Dendritic cell treated with granulocyte-macrophage colony-stimulating factor and Interleukin-4, amounts not matched to agents 40 ng/mL and 50 ng/mL, for 4 days (primary cell): ENCODE results near the gene ENO2.
A peak's percentile ranks its signal among the peaks of the same experiment; 100 is the strongest.

ENCODE experiments used
- H3K27ac Mint-ChIP-seq: one replicate; pipeline ENCODE4 v1.8.0; 2022; ENCODE audit warnings: mild to moderate bottlenecking, mixed read lengths
- H3K27me3 Mint-ChIP-seq: one replicate; pipeline ENCODE4 v1.8.0; 2022; ENCODE audit warnings: mild to moderate bottlenecking, mixed read lengths
- H3K36me3 Mint-ChIP-seq: one replicate; pipeline ENCODE4 v1.8.0; 2022; ENCODE audit warnings: low read depth, mixed read lengths
- H3K4me1 Mint-ChIP-seq: one replicate; pipeline ENCODE4 v1.8.0; 2022; ENCODE audit warnings: low read depth, mixed read lengths
- H3K4me3 Mint-ChIP-seq: one replicate; pipeline ENCODE4 v1.8.0; 2022; ENCODE audit warnings: mild to moderate bottlenecking, moderate library complexity, mixed read lengths
- H3K9me3 Mint-ChIP-seq: one replicate; pipeline ENCODE4 v1.8.0; 2022; ENCODE audit warnings: mixed read lengths
- intact Hi-C: fragments of 100-400 bp; cut with micrococcal nuclease; formaldehyde crosslinking; loops from one replicate; pipeline ENCODE4 v1.15.0; 2022

Gene ENO2

GRCh38 chr12:6927379-6928021 lies 13.1 kb downstream of the ENO2 start, which contains the start of gene ATN1:
Gene ATN1 (plus strand): TSS chr12:6927959. CDS start chr12:6934002, 6,043 bp downstream.
- peaks cover 39% of the 10 kb centered on the region for H3K27me3 Mint-ChIP-seq
- H3K36me3 Mint-ChIP-seq: peaks cover 18% of the 10 kb centered on the region
- H3K27ac Mint-ChIP-seq: peak within 1 kb of the TSS; percentile 75
- intact Hi-C loops: no loop called here
- H3K4me3 Mint-ChIP-seq: peak within 1 kb of the TSS; percentile 89
- H3K9me3 Mint-ChIP-seq: no peaks in the 10 kb centered on the region
- H3K4me1 Mint-ChIP-seq: peaks cover 71% of the 10 kb centered on the region

GRCh38 chr12:6928022-6928702 lies 13.8 kb downstream of the ENO2 start:
- Mint-ChIP-seq H3K27me3 (peaks cover 39% of the 10 kb centered on the region), H3K27ac (peak overlapping the region; percentile 75)
- intact Hi-C loops: no loop called here

DNA sequence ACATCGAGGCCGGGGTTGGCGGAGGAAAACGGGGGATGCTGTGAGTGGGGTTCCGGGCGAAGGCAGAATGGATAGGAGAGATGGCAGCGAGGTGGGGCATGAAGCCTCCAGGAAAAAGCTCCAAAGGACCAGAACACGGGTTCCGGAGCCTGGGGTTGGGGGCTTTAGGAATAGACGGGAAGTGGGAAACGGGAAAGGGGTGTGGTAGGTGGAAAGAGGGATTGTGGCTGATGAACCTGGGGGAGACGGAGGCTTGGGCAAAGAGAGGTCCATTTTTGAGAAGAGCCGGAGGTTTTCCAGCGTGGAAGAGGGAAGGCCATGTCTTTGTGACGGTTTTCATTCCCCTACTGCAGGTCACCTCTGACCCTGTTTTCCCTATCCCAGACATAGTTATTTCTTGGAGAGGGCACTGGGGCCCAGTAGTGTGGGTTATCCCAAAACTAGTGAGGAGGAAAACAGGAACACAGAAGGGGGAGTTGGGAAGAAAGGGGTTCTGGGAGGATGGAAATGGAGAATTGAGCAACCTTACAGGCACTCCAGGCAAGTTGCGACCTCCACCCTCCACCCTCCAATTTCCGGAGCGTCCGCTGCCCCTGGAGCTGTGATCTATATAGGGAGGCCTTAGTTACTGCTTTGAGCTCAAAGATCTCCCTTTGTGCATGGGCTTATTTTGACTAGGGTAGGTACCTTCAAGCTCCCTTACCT lies 14.5 kb downstream of the ENO2 start:
- intact Hi-C loops: no loop called here

More at GRCh38 chr12:6928022-6928702, 13.8 kb downstream of the ENO2 start:
- Mint-ChIP-seq H3K9me3 (no peaks in the 10 kb centered on the region), H3K4me1 (peaks cover 65% of the 10 kb centered on the region), H3K4me3 (peak overlapping the region; percentile 89), H3K36me3 (peaks cover 18% of the 10 kb centered on the region)

GRCh38 chr12:6929466-6930452 lies 15.4 kb downstream of the ENO2 start:
- H3K4me1 Mint-ChIP-seq: peaks cover 61% of the 10 kb centered on the region
- peak overlapping the region; percentile 29 for H3K27ac Mint-ChIP-seq
- H3K36me3 Mint-ChIP-seq: peaks cover 31% of the 10 kb centered on the region
- H3K27me3 Mint-ChIP-seq: peaks cover 39% of the 10 kb centered on the region
- intact Hi-C loops: no loop called here
- peak overlapping the region; percentile 89 for H3K4me3 Mint-ChIP-seq
- no peaks in the 10 kb centered on the region for H3K9me3 Mint-ChIP-seq

More for the DNA sequence above, 14.5 kb downstream of the ENO2 start:
- Mint-ChIP-seq H3K4me1 (peaks cover 61% of the 10 kb centered on the region), H3K9me3 (no peaks in the 10 kb centered on the region), H3K36me3 (peaks cover 22% of the 10 kb centered on the region), H3K4me3 (peak overlapping the region; percentile 89), H3K27me3 (peaks cover 39% of the 10 kb centered on the region), H3K27ac (peak overlapping the region; percentile 75)

GRCh38 chr12:6932766-6933165 lies 18.4 kb downstream of the ENO2 start:
- Mint-ChIP-seq H3K9me3 (no peaks in the 10 kb centered on the region), H3K4me3 (no peak overlapping the region), H3K27ac (no peak overlapping the region), H3K27me3 (peaks cover 18% of the 10 kb centered on the region), H3K4me1 (peaks cover 59% of the 10 kb centered on the region), H3K36me3 (peaks cover 54% of the 10 kb centered on the region)
- intact Hi-C loops: no loop called here

GRCh38 chr12:6934110-6934509 lies 19.7 kb downstream of the ENO2 start:
- intact Hi-C loops: no loop called here
- Mint-ChIP-seq H3K4me1 (peaks cover 62% of the 10 kb centered on the region), H3K27me3 (peaks cover 12% of the 10 kb centered on the region), H3K4me3 (no peak overlapping the region), H3K27ac (peak overlapping the region; percentile 54), H3K9me3 (no peaks in the 10 kb centered on the region), H3K36me3 (peaks cover 50% of the 10 kb centered on the region)

- H3K27me3 Mint-ChIP-seq: peaks cover 2% of the 10 kb centered on the region
- H3K27ac Mint-ChIP-seq: peak overlapping the region; percentile 87
- intact Hi-C loops: loop anchor here (5.0 kb wide), 1 partner anchor 68 kb away; the partner anchor contains the start of gene TPI1
- H3K4me1 Mint-ChIP-seq: peaks cover 55% of the 10 kb centered on the region
- H3K9me3 Mint-ChIP-seq: no peaks in the 10 kb centered on the region
- H3K36me3 Mint-ChIP-seq: peaks cover 58% of the 10 kb centered on the region
- H3K4me3 Mint-ChIP-seq: no peak overlapping the region
These were observed 21.2 kb downstream of the ENO2 start for GRCh38 chr12:6935371-6936193.

GRCh38 chr12:6936194-6936635 lies 21.8 kb downstream of the ENO2 start:
- peak overlapping the region; percentile 87 for H3K27ac Mint-ChIP-seq
- intact Hi-C loops: loop anchor here (5.0 kb wide), 1 partner anchor 69 kb away; the partner anchor contains the start of gene TPI1
- H3K27me3 Mint-ChIP-seq: peaks cover 2% of the 10 kb centered on the region
- H3K4me1 Mint-ChIP-seq: peaks cover 57% of the 10 kb centered on the region
- H3K4me3 Mint-ChIP-seq: peak overlapping the region; percentile 79
- no peaks in the 10 kb centered on the region for H3K9me3 Mint-ChIP-seq
- H3K36me3 Mint-ChIP-seq: peaks cover 60% of the 10 kb centered on the region

GRCh38 chr12:6936636-6937480 lies 22.5 kb downstream of the ENO2 start:
- intact Hi-C loops: loop anchor here (5.0 kb wide), 1 partner anchor 70 kb away; the partner anchor contains the start of gene TPI1
- Mint-ChIP-seq H3K27me3 (peaks cover 2% of the 10 kb centered on the region), H3K4me1 (peaks cover 57% of the 10 kb centered on the region), H3K27ac (peak overlapping the region; percentile 87), H3K4me3 (peak overlapping the region; percentile 79), H3K9me3 (no peaks in the 10 kb centered on the region), H3K36me3 (peaks cover 63% of the 10 kb centered on the region)

GRCh38 chr12:6937481-6938352 lies 23.3 kb downstream of the ENO2 start:
- H3K36me3 Mint-ChIP-seq: peaks cover 63% of the 10 kb centered on the region
- peaks cover 2% of the 10 kb centered on the region for H3K27me3 Mint-ChIP-seq
- H3K4me1 Mint-ChIP-seq: peaks cover 65% of the 10 kb centered on the region

More at GRCh38 chr12:6937481-6938352, 23.3 kb downstream of the ENO2 start:
- H3K4me3 Mint-ChIP-seq: peak overlapping the region; percentile 79
- no peaks in the 10 kb centered on the region for H3K9me3 Mint-ChIP-seq
- H3K27ac Mint-ChIP-seq: peak overlapping the region; percentile 87
- intact Hi-C loops: loop anchor here (2.0 to 5.0 kb wide), 2 partner anchors 13 to 70 kb away; partner anchors contain the start of gene TPI1
